ENCODE results near the gene HSD17B8. TPM values are rescaled to one million over a fixed set of nuclear protein-coding genes. Genes with fewer than 3 reads are reported as not detected.

HSD17B8 gene
- total and polyA plus RNA-seq, 2 donors (not counting 1 experiment from before 2014, with no cell fraction given) = 10.8 to 25.5 TPM

DNA sequence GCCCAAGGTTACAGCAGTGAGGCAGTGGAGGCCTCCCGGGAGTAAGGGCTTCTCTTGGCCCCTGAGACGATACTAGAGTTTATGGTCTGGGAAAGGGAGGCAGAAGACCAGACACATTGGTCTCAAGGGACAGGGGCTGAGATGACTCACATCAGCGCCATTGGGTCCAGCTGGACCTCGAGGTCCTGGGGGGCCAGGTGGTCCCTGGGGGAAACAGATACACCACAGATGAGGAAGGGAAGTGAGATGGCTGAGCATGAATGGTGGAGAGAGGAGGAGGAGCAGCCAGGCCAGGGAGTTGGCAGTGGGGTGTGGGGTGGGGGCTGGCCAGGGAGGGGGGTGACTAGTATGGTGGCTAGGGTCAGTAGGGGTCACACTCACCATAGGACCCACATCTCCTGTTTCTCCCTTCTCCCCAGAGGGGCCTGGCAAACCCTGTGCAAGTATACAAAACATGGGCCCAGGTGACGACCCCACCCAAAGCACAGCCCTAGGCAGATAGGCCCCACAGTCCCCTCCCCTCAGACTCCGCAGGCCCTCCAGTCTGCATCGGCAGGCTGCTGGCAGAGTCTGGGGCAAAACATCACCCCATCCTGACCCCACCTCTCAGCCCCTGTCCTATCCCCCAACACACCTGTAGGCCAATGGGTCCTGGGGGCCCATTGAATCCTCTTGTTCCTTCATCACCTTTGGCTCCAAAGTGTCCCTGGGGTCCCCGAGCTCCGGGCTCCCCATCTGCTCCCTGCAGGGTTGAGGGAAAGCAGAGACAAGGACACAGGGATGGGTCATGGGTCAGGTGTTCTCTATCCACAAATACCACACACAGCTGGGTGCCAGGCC, 34.1 kb upstream of the HSD17B8 start:
- Histone ChIP-seq H2AFZ (ENCODE audit: insufficient read depth, low read depth, low read length, poor library complexity, severe bottlenecking) (no peak overlapping the region), H3K4me3 (ENCODE audit: control extremely low read depth in 1 of 5, extremely low read depth in 1 of 5, insufficient read depth in 1 of 5, low read depth in 2 of 5, low read length in 4 of 5) (no peak overlapping the region), H3K27ac (ENCODE audit: low read length in 2 of 2) (no peak overlapping the region), H3K4me1 (ENCODE audit: control insufficient read depth in 2 of 2, insufficient read depth in 2 of 2, low read length in 2 of 2) (peaks cover 0 to 10% of the 10 kb centered on the region in 2 donors), H3K4me2 (replicated peaks; ENCODE audit: low read depth, low read length, poor library complexity, severe bottlenecking) (no peak overlapping the region), H3K9me3 (ENCODE audit: control extremely low read depth in 1 of 3, control insufficient read depth in 2 of 3, insufficient read depth in 1 of 3, low read length in 2 of 3) (no peaks in the 10 kb centered on the region), H3K27me3 (replicated peaks in 1 of 4; ENCODE audit: control extremely low read depth in 1 of 4, control insufficient read depth in 3 of 4, insufficient read depth in 4 of 4, low read length in 3 of 4) (peaks cover 0 to 17% (median 5%) of the 10 kb centered on the region in 4 experiments), H3K36me3 (replicated peaks in 1 of 2; ENCODE audit: control extremely low read depth in 1 of 2, control insufficient read depth in 1 of 2, extremely low read depth in 1 of 2, insufficient read depth in 2 of 2, low read length in 1 of 2) (no peaks in the 10 kb centered on the region), H4K20me1 (ENCODE audit: control insufficient read depth, insufficient read depth, low read length, poor library complexity, severe bottlenecking) (no peaks in the 10 kb centered on the region), H3K9ac (ENCODE audit: low read length) (no peak overlapping the region), H3K79me2 (ENCODE audit: control insufficient read depth, insufficient read depth, low read length) (no peaks in the 10 kb centered on the region)
- ATAC-seq (ENCODE audit: low read depth) = peak; percentile 68
- Mint-ChIP-seq H3K4me3 (no peak overlapping the region), H3K27ac (no peak overlapping the region), H3K4me1 (peaks cover 9% of the 10 kb centered on the region), H3K9me3 (ENCODE audit: insufficient read depth) (no peaks in the 10 kb centered on the region), H3K27me3 (peaks cover 24% of the 10 kb centered on the region)
- no peak for DNase-seq
- ChIA-PET POLR2A (interaction anchor here (0.7 kb wide), 1 partner anchor 175 kb away, joined by 4 read pairs; no protein-coding TSS in a partner anchor), CTCF (interaction anchor here (0.7 to 1.2 kb wide), 2 partner anchors 27 to 78 kb away, joined by 3 to 4 read pairs; no protein-coding TSS in a partner anchor)
- intact Hi-C loops (cut with micrococcal nuclease) = no loop called here
- 46% methylated on average over 7 of the region's 9 CpGs for WGBS (ENCODE audit: insufficient coverage)
- no peak for TF ChIP-seq EZH2 (IDR thresholded peaks at IDR 0.05; ENCODE audit: borderline replicate concordance, insufficient read depth, low read depth, low read length, poor library complexity, severe bottlenecking)
- TF ChIP-seq, protein P1, sequence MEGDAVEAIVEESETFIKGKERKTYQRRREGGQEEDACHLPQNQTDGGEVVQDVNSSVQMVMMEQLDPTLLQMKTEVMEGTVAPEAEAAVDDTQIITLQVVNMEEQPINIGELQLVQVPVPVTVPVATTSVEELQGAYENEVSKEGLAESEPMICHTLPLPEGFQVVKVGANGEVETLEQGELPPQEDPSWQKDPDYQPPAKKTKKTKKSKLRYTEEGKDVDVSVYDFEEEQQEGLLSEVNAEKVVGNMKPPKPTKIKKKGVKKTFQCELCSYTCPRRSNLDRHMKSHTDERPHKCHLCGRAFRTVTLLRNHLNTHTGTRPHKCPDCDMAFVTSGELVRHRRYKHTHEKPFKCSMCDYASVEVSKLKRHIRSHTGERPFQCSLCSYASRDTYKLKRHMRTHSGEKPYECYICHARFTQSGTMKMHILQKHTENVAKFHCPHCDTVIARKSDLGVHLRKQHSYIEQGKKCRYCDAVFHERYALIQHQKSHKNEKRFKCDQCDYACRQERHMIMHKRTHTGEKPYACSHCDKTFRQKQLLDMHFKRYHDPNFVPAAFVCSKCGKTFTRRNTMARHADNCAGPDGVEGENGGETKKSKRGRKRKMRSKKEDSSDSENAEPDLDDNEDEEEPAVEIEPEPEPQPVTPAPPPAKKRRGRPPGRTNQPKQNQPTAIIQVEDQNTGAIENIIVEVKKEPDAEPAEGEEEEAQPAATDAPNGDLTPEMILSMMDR (IDR thresholded peaks at IDR 0.05) = no peak

All from B cell (primary cell).